Neuronal stem cell (in vitro differentiated cells): ENCODE measurements around the gene KLK13.

Experiments
- DNase-seq: peaks from one replicate; pipeline ENCODE4 v3.0.0-alpha.2; 2013; ENCODE audit warnings: low spot score
- H2AFZ ChIP-seq: one replicate; pipeline ENCODE4 v1.6.1; 2013; ENCODE audit warnings: mild to moderate bottlenecking, low read length, inconsistent platforms
- H2AK5ac ChIP-seq: 2 replicates; pipeline ENCODE4 v1.6.1; 2013; ENCODE audit warnings: low read depth, mild to moderate bottlenecking, inconsistent platforms, low read length, moderate library complexity, mixed read lengths
- H2BK120ac ChIP-seq: 2 replicates; pipeline ENCODE4 v1.6.1; 2013; ENCODE audit warnings: low read depth, mild to moderate bottlenecking, inconsistent platforms, low read length, moderate library complexity, mixed read lengths
- H2BK12ac ChIP-seq: one replicate; pipeline ENCODE4 v1.6.1; 2013; ENCODE audit warnings: low read length, inconsistent platforms
- H2BK15ac ChIP-seq: 2 replicates; pipeline ENCODE4 v1.6.1; 2013; ENCODE audit warnings: mild to moderate bottlenecking, low read length, inconsistent platforms, mixed read lengths
- H2BK5ac ChIP-seq: one replicate; pipeline ENCODE4 v1.6.1; 2013; ENCODE audit warnings: inconsistent platforms, mild to moderate bottlenecking, low read length, moderate library complexity
- H3K14ac ChIP-seq: one replicate; pipeline ENCODE4 v1.6.1; 2013; ENCODE audit warnings: low read length, inconsistent platforms
- H3K18ac ChIP-seq: 2 replicates; pipeline ENCODE4 v1.6.1; 2013; ENCODE audit warnings: low read length, inconsistent platforms
- H3K23ac ChIP-seq: 2 replicates; pipeline ENCODE4 v1.6.1; 2013; ENCODE audit warnings: low read depth, mild to moderate bottlenecking, mixed read lengths, low read length, inconsistent platforms; ENCODE audit not compliant: poor library complexity
- H3K27ac ChIP-seq: replicated peaks from 3 replicates; pipeline ENCODE4 v1.5.1; 2013; ENCODE audit warnings: low read length, inconsistent platforms
- H3K27me3 ChIP-seq, 3 experiments: 2 replicates each; pipeline ENCODE4 v1.6.1; 2013; ENCODE audit warnings: low read length in 3 of 3, mild to moderate bottlenecking in 2 of 3, inconsistent platforms in 1 of 3, low read depth in 1 of 3, mixed read lengths in 1 of 3, moderate library complexity in 1 of 3; ENCODE audit not compliant: control insufficient read depth in 3 of 3, insufficient read depth in 3 of 3
- H3K36me3 ChIP-seq, 2 donors: replicated peaks in 1 of 2; 2 replicates each; pipeline ENCODE4 v1.6.1; 2013; ENCODE audit warnings: low read length in 2 of 2; ENCODE audit not compliant: control insufficient read depth in 2 of 2, insufficient read depth in 2 of 2
- H3K4ac ChIP-seq: 2 replicates; pipeline ENCODE4 v1.6.1; 2013; ENCODE audit warnings: inconsistent platforms, mild to moderate bottlenecking, low read length, moderate library complexity
- H3K4me1 ChIP-seq, 2 donors: 1 replicate in 1 of 2; 2 replicates in 1 of 2; pipeline ENCODE4 v1.6.1; 2013; ENCODE audit warnings: low read length in 2 of 2, low read depth in 1 of 2; ENCODE audit not compliant: control insufficient read depth in 2 of 2, insufficient read depth in 1 of 2
- H3K4me2 ChIP-seq: one replicate; pipeline ENCODE4 v1.6.1; 2013; ENCODE audit warnings: mild to moderate bottlenecking, low read length, inconsistent platforms; ENCODE audit not compliant: insufficient read depth, poor library complexity, severe bottlenecking
- H3K4me3 ChIP-seq, 2 donors: 2 replicates each; pipeline ENCODE4 v1.5.1; 2013; ENCODE audit warnings: low read length in 2 of 2, mild to moderate bottlenecking in 2 of 2, inconsistent platforms in 1 of 2, moderate library complexity in 1 of 2
- H3K79me1 ChIP-seq: one replicate; pipeline ENCODE4 v1.6.1; 2013; ENCODE audit warnings: low read depth, mild to moderate bottlenecking, inconsistent platforms, low read length, moderate library complexity
- H3K9ac ChIP-seq: one replicate; pipeline ENCODE4 v1.6.1; 2013; ENCODE audit warnings: mild to moderate bottlenecking, low read depth, low read length, inconsistent platforms; ENCODE audit not compliant: poor library complexity
- H3K9me3 ChIP-seq, 2 donors: replicated peaks in 1 of 2; 2 replicates each; pipeline versions ENCODE3 to v1.6.1; 2013; ENCODE audit warnings: low read length in 2 of 2, mild to moderate bottlenecking in 2 of 2, inconsistent platforms in 1 of 2, low read depth in 1 of 2, mixed read lengths in 1 of 2, moderate library complexity in 1 of 2; ENCODE audit not compliant: control insufficient read depth in 2 of 2, insufficient read depth in 1 of 2
- H4K8ac ChIP-seq: one replicate; pipeline ENCODE4 v1.6.1; 2013; ENCODE audit warnings: low read depth, mild to moderate bottlenecking, inconsistent platforms, low read length, moderate library complexity
- H4K91ac ChIP-seq: one replicate; pipeline ENCODE4 v1.6.1; 2013; ENCODE audit warnings: low read length, low read depth, mild to moderate bottlenecking, inconsistent platforms; ENCODE audit not compliant: poor library complexity
- WGBS, 2 donors: extraction: QIAGEN DNeasy Blood & Tissue Kit; methylation state at CpG; one replicate each; pipeline ENCODE4 v1.1.7; 2013; ENCODE audit warnings: missing lambda C conversion rate in 2 of 2, mixed read lengths in 1 of 2; ENCODE audit not compliant: insufficient read length in 2 of 2, insufficient replicate concordance in 1 of 2; ENCODE audit errors: extremely low coverage in 2 of 2; 5-methylcytosine and 5-hydroxymethylcytosine counted together

Gene KLK13

DNA sequence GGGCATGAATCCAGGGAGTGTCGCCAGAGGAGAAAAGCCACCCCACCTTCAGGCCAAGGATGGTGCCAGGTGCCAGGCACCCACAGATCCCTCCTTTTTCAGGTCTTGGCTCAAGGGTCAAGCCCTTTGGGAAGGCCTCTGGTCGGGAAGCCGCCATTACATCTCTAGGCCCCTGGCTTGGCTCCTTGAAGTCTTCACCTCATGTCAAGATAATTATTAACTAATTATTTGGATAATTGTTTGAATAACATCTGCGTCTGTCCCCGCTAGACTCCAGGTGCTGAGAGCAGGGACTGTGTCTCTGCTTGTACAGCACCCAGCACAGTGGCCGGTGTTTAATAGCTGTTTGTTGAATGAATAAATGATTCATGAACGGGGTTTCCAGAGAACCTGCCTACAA is 1.2 kb downstream of the KLK13 start:
- H4K91ac ChIP-seq: no peak overlapping the region
- H3K27me3 ChIP-seq: peaks cover 0 to 32% (median 17%) of the 10 kb centered on the region in 3 experiments
- H3K18ac ChIP-seq: no peak overlapping the region
- no peak overlapping the region for H2BK120ac ChIP-seq
- no peaks in the 10 kb centered on the region for H3K9me3 ChIP-seq
- no peak overlapping the region for H2AFZ ChIP-seq
- no peak overlapping the region for H3K14ac ChIP-seq
- no peaks in the 10 kb centered on the region for H3K36me3 ChIP-seq
- no peak overlapping the region for H3K4ac ChIP-seq
- H3K27ac ChIP-seq: no peak overlapping the region
- no peak overlapping the region for H2BK12ac ChIP-seq
- H3K4me2 ChIP-seq: no peak overlapping the region
- H3K23ac ChIP-seq: no peak overlapping the region
- no peak overlapping the region for H2AK5ac ChIP-seq
- H4K8ac ChIP-seq: no peak overlapping the region
- no peak overlapping the region for H3K9ac ChIP-seq
- H3K4me3 ChIP-seq: no peak overlapping the region
- no peak for DNase-seq
- peaks cover 3% of the 10 kb centered on the region in 2 donors for H3K4me1 ChIP-seq
- WGBS, 2 donors: no CpG with 5 or more reads among the region's 7 CpGs
- H2BK5ac ChIP-seq: no peak overlapping the region
- no peaks in the 10 kb centered on the region for H3K79me1 ChIP-seq
- no peak overlapping the region for H2BK15ac ChIP-seq

DNA sequence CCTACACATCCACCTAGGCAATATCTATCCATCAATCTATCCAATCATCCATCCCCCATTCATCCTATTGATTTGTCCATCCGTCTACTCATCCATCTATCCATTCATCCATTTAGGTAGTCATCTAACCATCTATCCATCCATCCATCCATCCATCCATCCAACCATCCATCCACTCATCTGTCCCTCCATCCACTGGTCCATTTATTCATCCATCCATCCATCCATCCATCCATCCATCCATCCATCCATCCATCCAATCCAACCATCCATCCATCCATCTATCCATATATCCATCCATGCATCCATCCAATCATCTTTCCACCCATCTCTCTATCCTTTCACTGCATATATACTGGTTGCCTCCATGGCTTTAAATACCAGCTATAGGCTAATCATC is 3.9 kb downstream of the KLK13 start:
- Histone ChIP-seq H2BK15ac (no peak overlapping the region), H3K27me3 (peaks cover 0 to 18% (median 14%) of the 10 kb centered on the region in 3 experiments), H4K8ac (no peak overlapping the region), H2BK5ac (no peak overlapping the region), H3K4me2 (no peak overlapping the region), H3K27ac (no peak overlapping the region), H3K14ac (no peak overlapping the region), H3K4ac (no peak overlapping the region), H3K79me1 (no peaks in the 10 kb centered on the region), H2AFZ (no peak overlapping the region), H4K91ac (no peak overlapping the region), H3K9me3 (no peaks in the 10 kb centered on the region), H2BK120ac (no peak overlapping the region), H2AK5ac (no peak overlapping the region), H3K4me1 (peaks cover 3% of the 10 kb centered on the region in 2 donors), H3K36me3 (no peaks in the 10 kb centered on the region), H2BK12ac (no peak overlapping the region), H3K4me3 (no peak overlapping the region), H3K9ac (no peak overlapping the region), H3K23ac (no peak overlapping the region), H3K18ac (no peak overlapping the region)
- no CpG with 5 or more reads among the region's 1 CpG for WGBS, 2 donors
- no peak for DNase-seq

DNA sequence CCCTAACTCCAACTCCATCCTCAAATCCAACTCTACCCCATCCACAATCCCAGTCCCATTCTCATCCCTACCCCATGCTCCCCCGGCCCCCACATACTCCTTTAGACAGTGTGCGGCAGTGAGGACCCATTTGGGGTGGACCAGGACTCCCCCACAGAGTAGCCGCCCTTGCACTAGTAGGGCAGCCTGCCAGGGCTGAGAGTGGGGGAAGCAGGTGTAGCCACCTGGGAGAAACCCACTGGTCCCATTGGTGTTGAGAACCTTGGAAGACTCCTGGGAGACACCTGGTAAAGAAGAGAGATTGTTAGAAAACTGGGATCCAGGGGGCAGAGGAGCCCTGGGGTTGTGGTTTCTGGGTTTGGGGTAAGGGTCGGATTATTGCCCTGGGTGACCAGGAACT is 4.6 kb downstream of the KLK13 start:
- Histone ChIP-seq H3K14ac (no peak overlapping the region), H4K8ac (no peak overlapping the region), H3K4ac (no peak overlapping the region), H2BK12ac (no peak overlapping the region), H3K27ac (no peak overlapping the region), H3K79me1 (no peaks in the 10 kb centered on the region), H2AK5ac (no peak overlapping the region), H3K18ac (no peak overlapping the region), H3K4me1 (peaks cover 3% of the 10 kb centered on the region in 2 donors), H3K23ac (no peak overlapping the region), H2BK120ac (no peak overlapping the region), H3K36me3 (no peaks in the 10 kb centered on the region), H3K9me3 (no peaks in the 10 kb centered on the region), H4K91ac (no peak overlapping the region), H2BK5ac (no peak overlapping the region), H3K4me2 (no peak overlapping the region), H3K4me3 (no peak overlapping the region), H2BK15ac (no peak overlapping the region), H3K9ac (no peak overlapping the region), H2AFZ (no peak overlapping the region), H3K27me3 (peaks cover 0 to 12% (median 8%) of the 10 kb centered on the region in 3 experiments)
- no peak for DNase-seq
- WGBS, 2 donors: no CpG with 5 or more reads among the region's 4 CpGs

GRCh38 chr19:51059715-51060114 is 5.2 kb downstream of the KLK13 start:
- no peak overlapping the region for H3K4ac ChIP-seq
- no peaks in the 10 kb centered on the region for H3K79me1 ChIP-seq
- no peak overlapping the region for H2BK5ac ChIP-seq
- H3K27me3 ChIP-seq: peaks cover 0 to 8% (median 5%) of the 10 kb centered on the region in 3 experiments
- no peaks in the 10 kb centered on the region for H3K36me3 ChIP-seq
- no peak overlapping the region for H3K18ac ChIP-seq
- no peak overlapping the region for H3K27ac ChIP-seq
- no peak overlapping the region for H2BK120ac ChIP-seq
- no peak overlapping the region for H2BK15ac ChIP-seq
- no peak overlapping the region for H4K8ac ChIP-seq
- no peak overlapping the region for H3K4me2 ChIP-seq
- no peak overlapping the region for H3K9ac ChIP-seq
- H3K14ac ChIP-seq: no peak overlapping the region
- no peak for DNase-seq
- no peak overlapping the region for H2BK12ac ChIP-seq
- H3K23ac ChIP-seq: no peak overlapping the region
- no peaks in the 10 kb centered on the region for H3K9me3 ChIP-seq
- no peak overlapping the region for H2AFZ ChIP-seq
- H3K4me3 ChIP-seq: no peak overlapping the region
- no peaks in the 10 kb centered on the region for H3K4me1 ChIP-seq
- WGBS, 2 donors: no CpG with 5 or more reads among the region's 7 CpGs
- H4K91ac ChIP-seq: no peak overlapping the region
- no peak overlapping the region for H2AK5ac ChIP-seq
